ENCODE results near the gene RPS6KC1.

The RPS6KC1 gene

GRCh38 chr1:213054733-213055591 lies 3.9 kb downstream of the RPS6KC1 start:
- DNase-seq (ENCODE audit: low read depth): no peak
- TF ChIP-seq CTCF (conservative IDR thresholded peaks at IDR 0.05; ENCODE audit: low read length): no peak
- H3K4me3 ChIP-seq (ENCODE audit: low read length): no peak overlapping the region

GRCh38 chr1:213055767-213056166 lies 4.7 kb downstream of the RPS6KC1 start:
- no peak for DNase-seq (ENCODE audit: low read depth)
- TF ChIP-seq CTCF (conservative IDR thresholded peaks at IDR 0.05; ENCODE audit: low read length): no peak
- H3K4me3 ChIP-seq (ENCODE audit: low read length): no peak overlapping the region

- no peak for DNase-seq (ENCODE audit: low read depth)
- TF ChIP-seq CTCF (conservative IDR thresholded peaks at IDR 0.05; ENCODE audit: low read length): no peak
- H3K4me3 ChIP-seq (ENCODE audit: low read length): no peak overlapping the region
Observed at GRCh38 chr1:213057264-213058059, 6.4 kb downstream of the RPS6KC1 start.

GRCh38 chr1:213060836-213061235 lies 9.8 kb downstream of the RPS6KC1 start:
- no peak for DNase-seq (ENCODE audit: low read depth)
- no peak for TF ChIP-seq CTCF (conservative IDR thresholded peaks at IDR 0.05; ENCODE audit: low read length)
- H3K4me3 ChIP-seq (ENCODE audit: low read length): no peak overlapping the region

GRCh38 chr1:213061263-213061662 lies 10.2 kb downstream of the RPS6KC1 start:
- no peak for TF ChIP-seq CTCF (conservative IDR thresholded peaks at IDR 0.05; ENCODE audit: low read length)
- H3K4me3 ChIP-seq (ENCODE audit: low read length): no peak overlapping the region
- no peak for DNase-seq (ENCODE audit: low read depth)

GRCh38 chr1:213065800-213066199 lies 14.8 kb downstream of the RPS6KC1 start:
- DNase-seq (ENCODE audit: low read depth): no peak
- no peak for TF ChIP-seq CTCF (conservative IDR thresholded peaks at IDR 0.05; ENCODE audit: low read length)
- no peak overlapping the region for H3K4me3 ChIP-seq (ENCODE audit: low read length)

Measured in AG10803 (cell line).